SK-N-MC (cell line): ENCODE data around the gene TOP2B.
A peak's percentile ranks its signal among the peaks of the same experiment; 100 is the strongest.

Experiments used
- DNase-seq: peaks from one replicate; pipeline ENCODE4 v3.0.0-alpha.2; 2011; ENCODE audit warnings: low read depth, low spot score
- H3K27ac ChIP-seq: fragments of 200-600 bp; sonication (generic); 2 replicates; pipeline ENCODE4 v1.5.1; 2016; ENCODE audit warnings: mixed run types
- H3K36me3 ChIP-seq: fragments of 200-600 bp; sonication (generic); 2 replicates; pipeline ENCODE4 v1.6.1; 2017; ENCODE audit warnings: antibody characterized with exemption, low read length, mixed read lengths; ENCODE audit not compliant: insufficient read depth
- H3K4me3 ChIP-seq: fragments of 200-600 bp; sonication (generic); 2 replicates; pipeline ENCODE4 v1.5.1; 2016
- H3K9ac ChIP-seq: fragments of 200-600 bp; sonication (generic); 2 replicates; pipeline ENCODE4 v1.8.0; 2017; ENCODE audit warnings: mixed run types, mixed read lengths; ENCODE audit not compliant: insufficient read length
- H3K9me3 ChIP-seq: fragments of 200-600 bp; sonication (generic); 2 replicates; pipeline ENCODE4 v1.6.1; 2017; ENCODE audit warnings: low read depth, mild to moderate bottlenecking, antibody characterized with exemption, low read length, moderate library complexity, mixed read lengths
- EZH2 ChIP-seq: fragments of 200-600 bp; sonication (generic); IDR thresholded peaks from one replicate; pipeline ENCODE4 v1.6.1; 2017; ENCODE audit warnings: antibody characterized with exemption
- FOXP2 ChIP-seq: optimal IDR thresholded peaks from 2 replicates; pipeline ENCODE3; 2011; ENCODE audit warnings: mild to moderate bottlenecking, moderate library complexity; ENCODE audit not compliant: insufficient read depth; ENCODE audit errors: extremely low read length, control extremely low read depth
- POLR2AphosphoS5 ChIP-seq: IDR thresholded peaks from 2 replicates; pipeline ENCODE4 v1.6.1; 2012; ENCODE audit warnings: mild to moderate bottlenecking, low read depth, low read length, borderline replicate concordance

The TOP2B gene

GRCh38 chr3:25664812-25665314 is at the start of gene TOP2B:
TSS of gene TOP2B (minus strand) at chr3:25664907. CDS start at chr3:25664297, 610 bp downstream.
- DNase-seq, result no peak
- Histone ChIP-seq H3K27ac (no peak within 1 kb of the TSS), H3K4me3 (peak within 1 kb of the TSS; percentile 77), H3K9me3 (no peaks in the 10 kb centered on the region), H3K9ac (peak within 1 kb of the TSS; percentile 81), H3K36me3 (no peaks in the 10 kb centered on the region)
- peak; percentile 71 for TF ChIP-seq POLR2AphosphoS5
- TF ChIP-seq FOXP2, result no peak

- DNase-seq, result no peak
- Histone ChIP-seq H3K9me3 (no peaks in the 10 kb centered on the region), H3K9ac (no peak overlapping the region), H3K27ac (no peak overlapping the region), H3K4me3 (no peak overlapping the region), H3K36me3 (no peaks in the 10 kb centered on the region)
- no peak for TF ChIP-seq EZH2
- TF ChIP-seq FOXP2, result no peak
- TF ChIP-seq POLR2AphosphoS5, result no peak
Observed at GRCh38 chr3:25713341-25713985, 48.8 kb upstream of the TOP2B start.

GRCh38 chr3:25711090-25711489 is 46.4 kb upstream of the TOP2B start:
- TF ChIP-seq FOXP2 (no peak), POLR2AphosphoS5 (no peak), EZH2 (no peak)
- Histone ChIP-seq H3K9ac (no peak overlapping the region), H3K36me3 (no peaks in the 10 kb centered on the region), H3K4me3 (no peak overlapping the region), H3K27ac (no peak overlapping the region), H3K9me3 (no peaks in the 10 kb centered on the region)
- no peak for DNase-seq

- no peak for DNase-seq
- Histone ChIP-seq H3K9ac (no peak overlapping the region), H3K36me3 (no peaks in the 10 kb centered on the region), H3K4me3 (no peak overlapping the region), H3K9me3 (no peaks in the 10 kb centered on the region), H3K27ac (no peak overlapping the region)
- TF ChIP-seq FOXP2 (no peak), EZH2 (no peak), POLR2AphosphoS5 (no peak)
Observed at GRCh38 chr3:25708036-25708435, 43.3 kb upstream of the TOP2B start.

- Histone ChIP-seq H3K9me3 (no peaks in the 10 kb centered on the region), H3K27ac (no peak overlapping the region)
Observed at GRCh38 chr3:25707268-25707926, 42.7 kb upstream of the TOP2B start.

GRCh38 chr3:25706213-25706612 is 41.5 kb upstream of the TOP2B start:
- no peak for DNase-seq

More at GRCh38 chr3:25707268-25707926, 42.7 kb upstream of the TOP2B start:
- TF ChIP-seq POLR2AphosphoS5, result no peak
- no peak for TF ChIP-seq FOXP2
- TF ChIP-seq EZH2, result no peak
- DNase-seq, result no peak
- no peak overlapping the region for H3K9ac ChIP-seq
- no peak overlapping the region for H3K4me3 ChIP-seq
- no peaks in the 10 kb centered on the region for H3K36me3 ChIP-seq

GRCh38 chr3:25697553-25697952 is 32.8 kb upstream of the TOP2B start:
- no peak for DNase-seq
- H3K9ac ChIP-seq, result no peak overlapping the region
- no peak overlapping the region for H3K27ac ChIP-seq
- TF ChIP-seq FOXP2 (no peak), EZH2 (no peak), POLR2AphosphoS5 (no peak)
- H3K4me3 ChIP-seq, result no peak overlapping the region
- H3K36me3 ChIP-seq, result no peaks in the 10 kb centered on the region
- no peaks in the 10 kb centered on the region for H3K9me3 ChIP-seq

More at GRCh38 chr3:25706213-25706612, 41.5 kb upstream of the TOP2B start:
- Histone ChIP-seq H3K9ac (no peak overlapping the region), H3K9me3 (no peaks in the 10 kb centered on the region), H3K4me3 (no peak overlapping the region), H3K36me3 (no peaks in the 10 kb centered on the region), H3K27ac (no peak overlapping the region)
- TF ChIP-seq EZH2, result no peak
- no peak for TF ChIP-seq POLR2AphosphoS5
- TF ChIP-seq FOXP2, result no peak

- H3K9ac ChIP-seq, result no peak overlapping the region
- DNase-seq, result no peak
- TF ChIP-seq FOXP2 (no peak), EZH2 (no peak), POLR2AphosphoS5 (no peak)
- H3K9me3 ChIP-seq, result no peaks in the 10 kb centered on the region
- H3K4me3 ChIP-seq, result no peak overlapping the region
- H3K36me3 ChIP-seq, result no peaks in the 10 kb centered on the region
- H3K27ac ChIP-seq, result no peak overlapping the region
Observed at GRCh38 chr3:25695731-25696420, 31.2 kb upstream of the TOP2B start.
